Hematopoietic multipotent progenitor cell treated with erythropoietin and hydrocortisone succinate and interleukin-3 and kit ligand, for 15 days (in vitro differentiated cells): ENCODE measurements around the gene SIGLEC1.

Experiments
- DNase-seq: peaks from one replicate; pipeline ENCODE4 v3.0.0-alpha.2; 2015; ENCODE audit warnings: low spot score

Gene SIGLEC1

GRCh38 chr20:3744037-3744436 is 31.6 kb upstream of the SIGLEC1 start:
- no peak for DNase-seq

- DNase-seq: no peak
Observed at GRCh38 chr20:3743251-3743650, 30.9 kb upstream of the SIGLEC1 start.

DNA sequence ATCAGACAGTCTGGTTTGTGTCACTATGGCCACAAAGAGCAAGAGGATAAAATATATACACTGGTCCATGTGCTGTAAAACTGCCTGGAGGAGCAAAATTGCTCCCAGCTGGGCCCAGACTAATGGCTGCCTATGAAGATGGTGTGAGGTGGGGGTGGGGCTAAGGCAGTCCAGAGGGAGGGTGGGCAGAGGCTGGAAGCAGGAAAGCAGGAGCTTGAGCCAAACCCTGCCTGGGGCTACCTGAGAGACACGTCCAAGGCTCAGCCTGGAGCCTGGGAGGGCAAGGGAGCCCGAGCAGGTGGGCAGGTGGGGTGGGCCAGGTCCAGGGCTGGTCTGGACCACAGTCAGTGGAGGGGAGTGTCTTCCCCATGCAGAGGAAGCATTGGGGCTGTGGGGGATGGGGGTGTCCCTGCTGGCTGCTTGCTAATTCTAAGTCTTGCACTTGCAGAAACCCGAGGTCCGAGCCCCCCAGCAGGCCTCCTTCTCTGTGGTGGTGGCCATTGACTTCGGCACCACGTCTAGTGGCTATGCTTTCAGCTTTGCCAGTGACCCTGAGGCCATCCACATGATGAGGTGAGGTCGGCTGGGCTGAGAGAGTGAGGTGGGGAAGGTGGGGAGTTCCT is 29.5 kb upstream of the SIGLEC1 start:
- no peak for DNase-seq

DNA sequence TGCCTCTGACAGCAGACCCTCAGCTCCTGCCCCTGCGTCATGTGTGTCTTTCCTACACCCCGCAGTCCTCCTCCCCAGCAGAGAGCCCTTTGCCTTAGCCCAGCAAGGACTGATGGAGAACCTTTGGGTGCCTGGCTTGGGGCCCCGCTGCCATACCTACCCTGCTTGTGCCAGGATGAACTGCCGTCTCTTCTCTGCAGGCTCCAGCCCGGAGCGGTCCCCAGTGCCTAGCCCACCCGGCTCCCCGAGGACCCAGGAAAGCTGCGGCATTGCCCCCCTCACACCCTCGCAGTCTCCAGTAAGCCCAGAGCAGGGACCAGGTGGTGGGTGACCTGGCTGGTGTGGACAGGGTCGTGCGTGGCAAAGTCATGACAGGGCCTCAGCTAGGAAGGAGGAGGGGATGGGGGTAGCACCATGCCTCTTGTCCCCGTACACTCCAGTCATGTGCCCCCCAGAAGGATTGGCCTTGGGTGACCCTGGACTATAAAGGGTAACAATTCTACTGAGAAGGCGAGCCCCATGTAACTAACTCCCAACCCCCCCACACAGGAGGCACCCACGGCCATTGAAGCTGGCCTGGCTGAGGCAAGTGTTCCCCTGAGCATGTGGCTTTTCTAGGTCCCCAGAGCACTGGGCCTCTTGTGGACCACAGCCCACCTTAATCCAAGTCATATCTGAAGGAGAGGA is 28.4 kb upstream of the SIGLEC1 start:
- DNase-seq: no peak

DNA sequence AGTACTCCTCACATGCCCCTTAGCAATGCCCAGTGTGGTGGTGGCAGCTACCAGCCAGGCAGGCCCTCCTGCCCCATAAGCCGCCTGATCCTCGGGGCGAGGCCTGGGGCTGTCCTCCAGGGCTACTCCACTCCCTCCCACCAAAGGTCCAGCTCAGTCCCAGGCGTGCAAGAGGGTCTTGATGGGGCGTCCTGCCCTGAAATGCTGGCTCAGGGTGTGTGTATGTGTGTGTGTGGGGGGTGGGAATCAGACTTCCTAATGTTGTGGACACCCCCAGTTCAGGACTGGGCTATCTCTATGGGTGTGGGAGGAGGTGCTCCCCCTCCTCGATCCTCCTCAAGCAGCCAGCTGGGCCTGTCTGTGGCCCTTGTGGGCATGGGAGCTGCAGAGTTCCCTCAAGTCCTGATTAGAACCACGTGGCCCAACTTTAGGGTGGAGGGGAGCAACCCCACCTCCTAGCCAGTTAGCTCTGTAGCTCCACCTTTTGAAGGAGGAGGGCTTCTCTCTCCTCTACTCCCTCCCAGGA is 27.6 kb upstream of the SIGLEC1 start:
- DNase-seq: no peak

- DNase-seq: no peak
Observed at GRCh38 chr20:3739054-3739925, 26.9 kb upstream of the SIGLEC1 start.

GRCh38 chr20:3738111-3739053 is 26.0 kb upstream of the SIGLEC1 start:
- DNase-seq: no peak

DNA sequence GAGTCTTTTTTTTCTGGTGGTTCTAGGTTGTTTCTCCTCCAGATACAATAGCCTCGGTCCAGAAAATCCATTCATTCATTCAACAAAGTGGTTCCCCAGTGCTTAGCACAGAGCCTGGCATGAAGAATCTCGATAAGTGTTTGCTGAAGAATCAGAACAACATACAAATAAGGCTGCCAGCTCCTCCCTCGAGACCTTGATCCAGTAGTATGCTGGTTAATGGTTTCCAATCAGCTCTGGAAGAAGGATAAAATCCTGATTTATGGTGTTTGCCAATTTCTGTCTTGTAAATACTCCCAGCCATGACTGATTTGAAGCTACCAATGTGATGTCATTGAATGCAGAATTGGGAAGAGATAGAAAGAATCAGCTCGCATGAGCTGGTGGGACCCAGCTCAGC is 23.4 kb upstream of the SIGLEC1 start:
- DNase-seq: no peak

DNA sequence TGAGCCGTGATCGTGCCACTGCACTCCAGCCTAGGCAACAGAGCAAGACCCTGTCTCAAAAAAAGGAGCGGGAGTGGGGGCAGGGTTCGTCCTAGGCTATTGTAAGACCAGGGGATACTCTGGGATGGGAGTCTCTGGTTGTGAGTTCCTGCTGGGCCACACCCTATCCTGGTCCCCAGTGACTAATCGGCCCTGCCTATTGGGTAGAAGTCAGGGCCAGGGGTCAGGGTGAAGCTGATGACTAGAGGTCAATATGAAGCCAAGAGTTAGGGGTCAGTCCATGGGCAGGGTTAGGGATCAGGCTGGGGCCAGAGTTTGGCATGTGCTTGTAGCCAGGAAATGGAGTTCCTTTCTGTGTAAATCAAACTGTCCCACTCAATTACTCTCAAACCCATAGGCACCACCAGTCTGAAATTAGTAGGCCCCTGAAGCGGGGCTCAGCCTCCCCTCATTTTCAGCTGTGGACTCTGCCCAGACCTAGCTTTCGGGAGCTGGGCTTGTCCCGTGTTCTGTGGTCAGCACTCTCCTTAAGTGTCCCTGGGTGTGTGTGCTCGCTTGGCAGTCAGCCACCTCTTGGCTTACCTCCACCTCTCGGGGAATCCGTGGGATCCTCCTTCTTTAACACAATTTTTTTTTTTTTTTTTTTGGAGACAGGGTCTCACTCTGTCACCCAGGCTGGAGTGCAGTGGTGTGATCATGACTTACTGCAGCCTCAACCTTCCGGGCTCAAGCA is 21.9 kb upstream of the SIGLEC1 start:
- no peak for DNase-seq

DNA sequence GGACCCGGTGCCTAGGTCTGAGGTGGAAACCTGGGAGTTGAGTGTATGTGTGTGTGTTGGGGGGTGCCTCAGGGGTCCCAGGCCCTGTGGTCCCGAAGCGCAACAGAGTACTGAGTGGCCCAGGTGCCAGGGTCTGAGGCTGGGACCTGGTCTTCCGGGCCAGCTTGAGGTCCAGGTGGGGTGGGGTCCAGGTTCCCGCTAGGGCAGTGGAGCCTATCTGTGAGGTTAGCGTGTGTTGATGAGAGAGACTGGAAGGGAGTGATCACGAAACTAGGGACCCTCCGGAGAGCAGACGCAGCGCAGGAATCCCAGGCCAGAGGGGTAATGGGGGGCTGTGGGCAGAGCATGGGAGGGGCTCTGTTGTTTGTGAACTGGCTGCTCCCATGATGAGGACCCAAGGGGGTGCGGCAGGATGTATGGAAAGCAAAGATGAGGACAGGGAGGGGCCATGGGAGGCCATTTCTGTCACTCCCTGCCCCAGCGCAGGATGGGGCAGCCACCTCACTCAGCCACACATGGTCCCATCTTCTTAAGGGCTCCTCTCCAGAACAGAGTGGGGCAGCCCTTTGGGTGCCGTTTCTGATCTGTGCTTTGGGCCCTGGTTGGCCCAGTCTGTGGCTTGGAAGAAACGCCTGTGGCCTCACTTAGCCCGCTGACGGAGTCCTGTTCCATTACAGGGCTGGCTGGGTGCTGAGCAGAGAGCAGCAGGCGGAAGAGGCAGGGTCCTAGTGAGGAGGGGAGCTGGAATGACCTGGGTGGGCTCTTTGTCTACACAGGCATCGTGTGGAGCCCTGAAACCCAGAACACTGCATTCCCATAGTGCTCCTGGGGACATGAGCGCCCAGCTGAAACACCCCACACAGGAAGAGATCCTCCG is 21.0 kb upstream of the SIGLEC1 start:
- no peak for DNase-seq

GRCh38 chr20:3732327-3733118 is 20.1 kb upstream of the SIGLEC1 start, which contains the start of gene HSPA12B:
TSS of gene HSPA12B (plus strand) at chr20:3732685. CDS start at chr20:3738675, 5,990 bp downstream.
- DNase-seq: no peak

GRCh38 chr20:3731944-3732326 is 19.5 kb upstream of the SIGLEC1 start:
- DNase-seq: no peak

DNA sequence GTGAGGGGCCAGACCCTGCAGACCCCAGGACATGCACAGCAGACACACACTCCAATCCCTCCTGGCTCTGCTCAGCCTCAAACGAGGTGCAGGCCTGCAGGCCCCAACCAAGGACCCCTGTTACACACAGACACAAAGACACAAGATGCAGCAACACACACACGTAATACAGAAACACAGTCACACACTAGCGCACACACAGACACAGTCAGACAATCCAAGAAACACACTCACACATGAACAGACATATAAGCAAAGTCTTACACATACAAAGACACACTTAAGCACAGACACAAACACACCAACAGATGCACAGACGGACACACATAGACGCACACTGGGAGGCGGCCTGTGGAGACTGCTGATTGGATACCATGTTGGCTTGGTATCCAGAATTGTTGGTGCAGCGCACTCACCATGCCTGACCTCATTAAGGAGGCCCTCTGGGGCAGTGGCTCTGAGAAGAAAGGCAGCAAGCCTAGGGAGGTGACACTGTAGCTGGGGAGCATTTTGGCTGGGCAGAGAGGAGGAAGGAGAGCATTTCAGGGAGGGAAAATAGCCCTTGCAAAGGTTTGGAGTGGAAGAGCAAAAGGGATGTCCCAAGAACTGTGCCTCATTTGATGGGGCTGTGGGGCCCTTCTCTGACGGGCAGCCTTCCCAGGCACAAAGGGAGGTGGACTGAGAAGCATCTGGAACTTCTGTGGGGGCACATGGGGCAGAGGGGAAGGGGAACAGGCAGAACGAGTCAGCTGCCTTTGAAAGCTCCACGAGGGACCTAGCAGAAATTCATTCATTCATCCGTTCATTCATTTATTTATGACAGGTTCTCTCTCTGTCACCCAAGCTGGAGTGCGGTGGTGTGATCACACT is 18.6 kb upstream of the SIGLEC1 start:
- no peak for DNase-seq

GRCh38 chr20:3729811-3730540 is 17.6 kb upstream of the SIGLEC1 start:
- DNase-seq: no peak

DNA sequence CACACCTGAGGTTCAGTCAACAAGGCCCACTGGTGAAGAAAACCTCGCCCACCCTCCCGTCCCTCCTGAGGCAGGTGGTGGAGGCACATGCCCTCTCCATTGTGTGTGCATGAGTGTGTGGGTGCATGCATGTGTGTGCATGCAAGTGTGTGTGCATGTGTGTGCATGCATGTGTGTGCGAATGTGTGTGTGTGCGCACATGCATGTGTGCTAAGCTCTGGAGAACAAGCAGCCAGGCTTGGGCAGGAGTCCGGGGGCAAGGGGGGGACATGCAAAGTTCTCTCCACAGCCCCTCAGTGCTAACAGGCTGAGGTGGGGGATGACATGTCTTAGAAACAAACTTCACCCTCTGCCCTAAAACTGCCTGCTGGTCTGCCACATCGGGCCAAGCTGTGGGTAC is 17.0 kb upstream of the SIGLEC1 start:
- no peak for DNase-seq

DNA sequence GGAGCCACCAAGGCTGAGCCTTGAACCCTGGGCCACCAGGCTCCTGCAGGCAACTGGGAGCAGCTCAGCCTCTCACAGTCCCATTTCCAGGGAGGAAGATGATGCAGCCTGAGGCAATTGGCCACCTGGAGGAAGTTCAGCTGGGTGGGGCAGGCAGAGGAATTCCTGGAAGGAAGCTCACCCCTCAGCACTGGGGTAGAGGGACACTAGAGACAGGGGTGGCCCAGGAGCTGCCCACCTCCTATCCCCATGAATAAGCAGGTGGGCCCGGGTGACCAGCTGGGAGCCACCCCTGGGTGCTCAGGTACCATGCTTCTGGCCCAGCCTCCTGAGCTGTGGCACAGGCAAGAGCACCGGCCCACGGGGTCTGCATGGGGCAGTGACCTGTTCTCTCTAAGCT is 16.5 kb upstream of the SIGLEC1 start:
- no peak for DNase-seq

DNA sequence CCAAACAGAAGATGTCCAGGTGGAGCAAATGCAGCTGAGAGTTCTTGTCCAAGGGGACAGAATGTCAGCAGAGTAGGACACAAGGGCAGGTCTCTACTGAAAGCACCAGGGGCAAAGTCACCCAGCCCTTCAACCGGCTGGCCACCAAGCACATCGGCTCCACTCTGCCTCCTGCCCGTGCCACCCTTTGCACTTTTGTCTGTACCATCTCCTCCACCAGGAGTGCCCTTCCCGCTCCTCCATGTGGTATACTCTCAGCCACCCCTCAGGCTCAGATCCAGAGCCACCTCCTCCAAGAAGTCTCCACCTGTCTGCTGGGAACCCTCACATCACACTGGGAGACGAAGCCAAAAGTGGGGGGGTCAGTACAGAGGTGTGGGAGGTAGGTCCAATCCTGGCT is 16.0 kb upstream of the SIGLEC1 start:
- DNase-seq: no peak
